SH-SY5Y (cell line): ENCODE measurements around the gene HTRA2.

ENCODE experiments used
- GATA2 ChIP-seq: IDR thresholded peaks from 2 replicates; pipeline ENCODE4 v1.6.1; 2011; ENCODE audit warnings: mild to moderate bottlenecking, low read depth, low read length
- GATA3 ChIP-seq: IDR thresholded peaks from 2 replicates; pipeline ENCODE4 v1.6.1; 2011; ENCODE audit warnings: low read depth, mild to moderate bottlenecking, low read length, moderate library complexity

DNA sequence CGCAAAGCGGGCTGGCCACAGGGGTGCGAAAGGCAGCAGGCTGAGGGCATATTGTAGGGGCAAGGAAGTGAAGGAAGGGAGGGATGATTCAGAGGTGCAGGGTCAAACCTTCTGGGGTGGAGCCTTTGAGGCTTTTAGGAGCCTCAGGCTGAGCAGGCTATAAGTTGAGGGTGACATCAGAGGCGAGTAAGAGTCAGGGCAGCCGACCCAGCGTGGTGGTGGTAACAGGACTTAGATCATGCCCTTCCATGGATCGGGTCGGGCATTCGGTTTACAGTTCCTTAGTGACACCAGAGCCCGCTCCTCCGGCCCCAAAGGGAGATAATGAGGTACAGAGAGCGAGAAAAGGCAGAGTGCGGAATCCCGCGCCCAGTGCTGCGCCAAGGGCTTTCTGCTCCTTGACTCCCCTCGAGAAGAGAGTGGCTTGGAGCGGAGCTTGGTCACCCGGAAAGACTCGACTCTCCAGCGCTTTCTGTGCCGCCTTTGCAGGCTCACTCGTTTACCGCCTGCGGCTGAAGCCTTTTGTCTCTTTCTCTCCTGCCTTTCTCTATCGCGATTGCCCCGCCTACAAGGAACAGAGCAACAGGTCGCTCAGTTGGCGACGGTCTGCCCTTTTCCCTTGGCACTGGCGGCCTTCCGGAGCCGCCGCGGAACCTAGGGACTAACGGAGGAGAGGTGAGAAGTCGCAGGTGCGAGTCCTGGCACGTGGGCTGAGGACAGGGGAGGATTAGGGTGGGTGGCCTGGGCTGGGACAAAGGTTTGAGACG lies 31.1 kb upstream of the HTRA2 start:
- no peak for TF ChIP-seq GATA2
- TF ChIP-seq GATA3 = no peak
